ENCODE measurements around the gene POMC.

GRCh38 chr2:25178976-25179375 lies 10.6 kb upstream of the POMC start:
- no peak for TF ChIP-seq CTCF (IDR thresholded peaks at IDR 0.05; ENCODE audit: poor library complexity)
- no peak for TF ChIP-seq EZH2phosphoT487 (IDR thresholded peaks at IDR 0.05; ENCODE audit: low read depth, severe bottlenecking, unreplicated experiment)
- no peak for TF ChIP-seq EZH2 (IDR thresholded peaks at IDR 0.05; ENCODE audit: borderline replicate concordance)

Measured in hepatocyte (in vitro differentiated cells).